ENCODE measurements around the gene ZMYND15. TPM values are rescaled to one million over a fixed set of nuclear protein-coding genes. Genes with fewer than 3 reads are reported as not detected.

Gene ZMYND15
- total RNA-seq, 1 experiment from 2014 or later, result 2.8 TPM

GRCh38 chr17:4691686-4692085, 47.9 kb upstream of the ZMYND15 start:
- Histone ChIP-seq H3K4me3 (replicated peaks in 1 of 2; ENCODE audit: low read depth in 1 of 2, low read length in 2 of 2) (no peak overlapping the region), H2AFZ (ENCODE audit: low read depth, low read length, poor library complexity, severe bottlenecking) (no peak overlapping the region), H3K4me1 (ENCODE audit: control insufficient read depth in 1 of 2, insufficient read depth in 2 of 2, low read length in 2 of 2) (no peaks in the 10 kb centered on the region), H3K27me3 (ENCODE audit: insufficient read depth, low read length) (no peaks in the 10 kb centered on the region), H3K9me3 (ENCODE audit: control insufficient read depth in 1 of 2, insufficient read depth in 1 of 2, low read depth in 1 of 2, low read length in 2 of 2) (no peaks in the 10 kb centered on the region), H3K9me2 (ENCODE audit: insufficient read depth) (no peaks in the 10 kb centered on the region), H3K36me3 (ENCODE audit: control insufficient read depth in 1 of 2, insufficient read depth in 2 of 2, low read length in 2 of 2) (peaks cover 19 to 50% of the 10 kb centered on the region in 2 experiments; a peak in 3 of 4 replicates), H4K20me1 (ENCODE audit: insufficient read depth) (peaks cover 8% of the 10 kb centered on the region; the same call in 1 of the 2 replicates), H3K27ac (ENCODE audit: low read depth, low read length) (no peak overlapping the region), H3K79me2 (ENCODE audit: insufficient read depth, low read length) (peaks cover 97% of the 10 kb centered on the region), H3K9ac (ENCODE audit: low read length) (no peak overlapping the region), H3K4me2 (ENCODE audit: low read length) (no peak overlapping the region)
- ChIA-PET CTCF (no interaction called here), RAD21 (ENCODE audit: low non-redundant PET in 1 of 2, low total read pairs in 2 of 2, uncharacterized antibody in 2 of 2, unreplicated experiment in 2 of 2) (interaction anchor here in 1 of 2 experiments (0.6 kb wide), 1 partner anchor 1118 kb away, joined by 3 read pairs; no protein-coding TSS in a partner anchor), POLR2A (no interaction called here)
- no TSS peak for BruUV-seq (replicated peaks)
- intact Hi-C loops (cut with micrococcal nuclease), result no loop called here
- DNase-seq (ENCODE audit: low read depth, low spot score), result no peak
- no peak for ATAC-seq
- TF ChIP-seq JUND (IDR thresholded peaks at IDR 0.05) (no peak), SIN3A (IDR thresholded peaks at IDR 0.05; ENCODE audit: low read depth) (no peak), EGR1 (IDR thresholded peaks at IDR 0.05; ENCODE audit: low read depth) (no peak), CEBPB (IDR thresholded peaks at IDR 0.05; ENCODE audit: low read depth) (no peak), SP1 (IDR thresholded peaks at IDR 0.05; ENCODE audit: low read depth) (no peak), EZH2 (IDR thresholded peaks at IDR 0.05) (no peak)

GRCh38 chr17:4693416-4693815, 46.2 kb upstream of the ZMYND15 start:
- RAD21 ChIA-PET (ENCODE audit: low non-redundant PET in 1 of 2, low total read pairs in 2 of 2, uncharacterized antibody in 2 of 2, unreplicated experiment in 2 of 2), result no interaction called here
- DNase-seq (ENCODE audit: low read depth, low spot score) (no peak), ATAC-seq (no peak)
- no peak overlapping the region for H3K4me2 ChIP-seq (ENCODE audit: low read length)
- POLR2A ChIA-PET, result no interaction called here
- H3K9me2 ChIP-seq (ENCODE audit: insufficient read depth), result no peaks in the 10 kb centered on the region
- H3K79me2 ChIP-seq (ENCODE audit: insufficient read depth, low read length), result peaks cover 97% of the 10 kb centered on the region
- TF ChIP-seq POLR2A (IDR thresholded peaks at IDR 0.05; ENCODE audit: borderline replicate concordance, extremely low read depth, insufficient read depth, insufficient read length) (no peak), FOSL1 (IDR thresholded peaks at IDR 0.05; ENCODE audit: low read depth) (no peak), ATF3 (IDR thresholded peaks at IDR 0.05) (no peak), MAX (IDR thresholded peaks at IDR 0.05) (no peak), ZFX (IDR thresholded peaks at IDR 0.05) (no peak), TCF7L2 (IDR thresholded peaks at IDR 0.05; ENCODE audit: borderline replicate concordance, extremely low read depth, insufficient read depth, insufficient read length) (no peak), RAD21 (IDR thresholded peaks at IDR 0.05; ENCODE audit: low read depth) (no peak), CEBPB (IDR thresholded peaks at IDR 0.05; ENCODE audit: low read depth) (no peak), ZNF274 (IDR thresholded peaks at IDR 0.05; ENCODE audit: low read depth, low read length) (no peak), EZH2 (IDR thresholded peaks at IDR 0.05) (no peak)
- no peaks in the 10 kb centered on the region for H3K4me1 ChIP-seq (ENCODE audit: control insufficient read depth in 1 of 2, insufficient read depth in 2 of 2, low read length in 2 of 2)
- no TSS peak for BruUV-seq (replicated peaks)
- H3K9ac ChIP-seq (ENCODE audit: low read length), result no peak overlapping the region
- intact Hi-C loops (cut with micrococcal nuclease), result no loop called here
- peaks cover 24 to 60% of the 10 kb centered on the region in 2 experiments; a peak in 3 of 4 replicates for H3K36me3 ChIP-seq (ENCODE audit: control insufficient read depth in 1 of 2, insufficient read depth in 2 of 2, low read length in 2 of 2)
- H3K27me3 ChIP-seq (ENCODE audit: insufficient read depth, low read length), result no peaks in the 10 kb centered on the region
- no peak overlapping the region for H2AFZ ChIP-seq (ENCODE audit: low read depth, low read length, poor library complexity, severe bottlenecking)
- H4K20me1 ChIP-seq (ENCODE audit: insufficient read depth), result peaks cover 12% of the 10 kb centered on the region; the same call in 1 of the 2 replicates
- CTCF ChIA-PET, result no interaction called here
- no peaks in the 10 kb centered on the region for H3K9me3 ChIP-seq (ENCODE audit: control insufficient read depth in 1 of 2, insufficient read depth in 1 of 2, low read depth in 1 of 2, low read length in 2 of 2)
- H3K4me3 ChIP-seq (replicated peaks in 1 of 2; ENCODE audit: low read depth in 1 of 2, low read length in 2 of 2), result no peak overlapping the region
- H3K27ac ChIP-seq (ENCODE audit: low read depth, low read length), result no peak overlapping the region
